ENCODE results near the gene MAF. TPM values are rescaled to one million over a fixed set of nuclear protein-coding genes. Genes with fewer than 3 reads are reported as not detected.

MAF gene
- total RNA-seq, 2 experiments from 2014 or later: 34.4 TPM

DNA sequence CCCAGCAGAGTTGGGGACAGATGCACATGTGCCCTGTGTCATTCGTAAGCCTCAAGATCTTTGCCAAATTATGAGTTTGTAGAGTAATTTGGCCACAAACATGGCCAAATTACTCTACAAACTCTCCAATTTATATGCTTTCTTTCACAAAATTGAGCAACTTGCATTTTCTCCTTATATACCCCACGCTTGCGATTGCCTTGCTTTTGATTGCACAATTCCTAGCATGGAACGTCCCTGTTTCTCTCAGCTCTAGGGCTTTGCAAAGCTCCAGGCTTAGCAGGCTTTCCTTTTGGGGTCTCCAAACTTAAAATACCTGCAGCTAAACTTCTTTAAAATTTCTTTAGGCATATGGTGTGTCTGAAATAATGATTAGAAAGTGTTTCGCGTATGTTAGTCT, 28.5 kb upstream of the MAF start:
- no peak overlapping the region for H3K4me3 Mint-ChIP-seq
- peaks cover 41% of the 10 kb centered on the region for H3K4me1 Mint-ChIP-seq
- peak overlapping the region; percentile 28 for H3K27ac Mint-ChIP-seq
- POLR2A ChIA-PET: no interaction called here
- H3K36me3 Mint-ChIP-seq (ENCODE audit: low read depth): no peaks in the 10 kb centered on the region
- no peak for DNase-seq
- peaks cover 10% of the 10 kb centered on the region for H3K27me3 Mint-ChIP-seq
- H3K9me3 Mint-ChIP-seq: peaks cover 2% of the 10 kb centered on the region
- CTCF ChIA-PET: interaction anchor here (1.0 to 2.4 kb wide), 3 partner anchors 9 to 27 kb away, joined by 3 to 10 read pairs (median 4); no protein-coding TSS in a partner anchor

DNA sequence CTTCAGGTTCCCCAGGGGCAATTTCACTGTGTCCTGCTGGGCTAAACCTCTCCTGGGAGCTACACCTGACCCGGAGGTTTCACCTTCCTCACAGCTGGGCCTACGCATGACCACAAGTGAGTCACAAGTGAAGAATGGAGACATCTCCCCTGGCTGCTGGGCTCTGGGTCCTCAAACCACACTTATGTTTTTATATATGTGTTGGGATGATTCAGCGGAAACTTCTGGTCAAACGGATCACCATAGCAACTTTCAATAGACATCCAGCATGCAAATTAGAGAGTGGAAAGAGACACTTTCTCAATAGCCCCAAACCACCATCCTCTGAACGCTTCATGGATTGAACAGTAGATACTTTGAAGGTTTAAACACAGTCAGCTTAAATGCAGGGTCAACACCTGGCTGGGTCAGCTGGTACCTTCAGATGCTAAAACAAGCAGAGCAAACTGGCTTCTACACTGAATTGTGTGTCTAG, 28.0 kb upstream of the MAF start:
- H3K27ac Mint-ChIP-seq: peak overlapping the region; percentile 74
- no peak overlapping the region for H3K4me3 Mint-ChIP-seq
- ChIA-PET POLR2A (no interaction called here), CTCF (interaction anchor here (1.0 to 2.4 kb wide), 3 partner anchors 8 to 26 kb away, joined by 3 to 10 read pairs (median 4); no protein-coding TSS in a partner anchor)
- peaks cover 12% of the 10 kb centered on the region for H3K27me3 Mint-ChIP-seq
- H3K36me3 Mint-ChIP-seq (ENCODE audit: low read depth): no peaks in the 10 kb centered on the region
- peaks cover 41% of the 10 kb centered on the region for H3K4me1 Mint-ChIP-seq
- DNase-seq: peak; percentile 61
- peaks cover 2% of the 10 kb centered on the region for H3K9me3 Mint-ChIP-seq

- H3K36me3 Mint-ChIP-seq (ENCODE audit: low read depth): no peaks in the 10 kb centered on the region
- peaks cover 32% of the 10 kb centered on the region for H3K4me1 Mint-ChIP-seq
- CTCF ChIA-PET: no interaction called here
- DNase-seq: no peak
- H3K27ac Mint-ChIP-seq: no peak overlapping the region
- peaks cover 14% of the 10 kb centered on the region for H3K27me3 Mint-ChIP-seq
- H3K4me3 Mint-ChIP-seq: no peak overlapping the region
- POLR2A ChIA-PET: no interaction called here
- peaks cover 2% of the 10 kb centered on the region for H3K9me3 Mint-ChIP-seq
Measured at GRCh38 chr16:79627092-79627491, 26.6 kb upstream of the MAF start.

- H3K4me1 Mint-ChIP-seq: peaks cover 26% of the 10 kb centered on the region
- peaks cover 19% of the 10 kb centered on the region for H3K27me3 Mint-ChIP-seq
- peaks cover 6% of the 10 kb centered on the region for H3K9me3 Mint-ChIP-seq
- ChIA-PET POLR2A (no interaction called here), CTCF (no interaction called here)
- H3K36me3 Mint-ChIP-seq (ENCODE audit: low read depth): no peaks in the 10 kb centered on the region
- no peak for DNase-seq
- no peak overlapping the region for H3K27ac Mint-ChIP-seq
- no peak overlapping the region for H3K4me3 Mint-ChIP-seq
Measured at GRCh38 chr16:79625738-79626137, 25.2 kb upstream of the MAF start.

DNA sequence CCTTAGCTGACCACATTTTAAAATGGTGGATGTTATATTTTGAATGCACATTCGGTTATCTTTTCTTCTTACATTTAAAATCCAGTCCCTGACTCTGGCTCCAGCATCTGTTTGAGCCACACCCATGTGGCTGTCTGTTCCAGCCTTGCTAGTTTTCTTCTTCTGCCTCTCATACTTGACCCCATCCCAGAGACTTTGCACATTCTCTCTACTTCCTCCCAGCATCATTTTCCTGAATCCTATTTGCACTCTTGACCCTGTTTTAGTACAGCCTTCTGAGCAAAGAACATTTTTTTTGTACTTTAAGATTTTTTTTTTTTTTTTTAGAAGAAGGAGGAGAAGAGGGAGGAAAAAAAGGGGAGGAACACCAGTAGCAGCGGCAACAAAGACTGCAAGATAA, 23.3 kb upstream of the MAF start:
- H3K9me3 Mint-ChIP-seq: peaks cover 6% of the 10 kb centered on the region
- H3K4me3 Mint-ChIP-seq: no peak overlapping the region
- no peak for DNase-seq
- ChIA-PET POLR2A (no interaction called here), CTCF (no interaction called here)
- H3K27ac Mint-ChIP-seq: no peak overlapping the region
- H3K4me1 Mint-ChIP-seq: peaks cover 27% of the 10 kb centered on the region
- peaks cover 17% of the 10 kb centered on the region for H3K27me3 Mint-ChIP-seq
- H3K36me3 Mint-ChIP-seq (ENCODE audit: low read depth): no peaks in the 10 kb centered on the region

- H3K4me3 Mint-ChIP-seq: no peak overlapping the region
- no peaks in the 10 kb centered on the region for H3K36me3 Mint-ChIP-seq (ENCODE audit: low read depth)
- no peak for DNase-seq
- no peak overlapping the region for H3K27ac Mint-ChIP-seq
- H3K4me1 Mint-ChIP-seq: peaks cover 27% of the 10 kb centered on the region
- ChIA-PET POLR2A (no interaction called here), CTCF (no interaction called here)
- H3K9me3 Mint-ChIP-seq: peaks cover 6% of the 10 kb centered on the region
- H3K27me3 Mint-ChIP-seq: peaks cover 17% of the 10 kb centered on the region
Measured at GRCh38 chr16:79623062-79623461, 22.5 kb upstream of the MAF start.

DNA sequence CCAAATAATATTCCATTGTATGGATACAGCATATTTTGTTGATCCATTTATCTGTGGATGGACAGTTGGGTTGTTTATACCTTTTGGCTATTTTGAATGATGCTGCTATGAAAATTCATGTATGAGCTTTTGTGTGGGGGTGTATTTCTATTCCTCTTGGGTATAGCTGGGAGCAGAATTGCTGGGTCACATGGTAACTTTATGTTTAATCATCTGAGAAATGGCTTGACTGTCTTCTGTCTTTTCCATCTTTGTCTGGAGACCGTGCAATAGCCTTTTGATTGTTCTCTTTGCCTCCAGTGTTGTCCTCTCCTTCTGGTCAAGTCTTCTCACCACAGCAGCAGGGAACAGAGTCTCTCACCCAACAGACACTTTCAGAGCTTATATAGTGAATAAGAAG, 20.5 kb upstream of the MAF start:
- H3K27me3 Mint-ChIP-seq: peaks cover 17% of the 10 kb centered on the region
- peaks cover 6% of the 10 kb centered on the region for H3K9me3 Mint-ChIP-seq
- peaks cover 2% of the 10 kb centered on the region for H3K36me3 Mint-ChIP-seq (ENCODE audit: low read depth)
- no peak overlapping the region for H3K27ac Mint-ChIP-seq
- CTCF ChIA-PET: interaction anchor here (0.6 to 1.8 kb wide), 5 partner anchors 9 to 389 kb away, joined by 3 to 10 read pairs (median 3); no protein-coding TSS in a partner anchor
- H3K4me3 Mint-ChIP-seq: no peak overlapping the region
- no peak for DNase-seq
- POLR2A ChIA-PET: no interaction called here
- peaks cover 30% of the 10 kb centered on the region for H3K4me1 Mint-ChIP-seq

DNA sequence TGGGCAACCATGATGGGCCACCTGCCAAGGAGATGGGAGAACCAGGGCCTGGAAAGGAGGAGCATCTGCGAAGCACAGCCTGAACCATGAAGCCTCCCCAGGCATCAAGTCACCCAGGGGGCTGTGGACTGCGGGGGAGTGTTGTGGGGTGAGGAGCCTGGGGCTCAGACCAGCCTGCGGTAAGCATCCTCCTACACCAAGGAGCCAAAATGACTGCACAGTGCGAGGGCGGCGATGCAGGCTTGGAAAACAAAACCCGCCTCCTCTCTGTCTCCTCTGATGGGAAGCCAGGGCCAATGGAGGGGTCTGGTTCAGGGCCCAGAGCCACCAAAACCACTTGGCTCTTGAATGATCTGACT, 18.1 kb upstream of the MAF start:
- Mint-ChIP-seq H3K27ac (peak overlapping the region; percentile 90), H3K36me3 (ENCODE audit: low read depth) (peaks cover 2% of the 10 kb centered on the region), H3K4me1 (peaks cover 38% of the 10 kb centered on the region), H3K27me3 (peaks cover 8% of the 10 kb centered on the region), H3K4me3 (peak overlapping the region; percentile 16), H3K9me3 (peaks cover 6% of the 10 kb centered on the region)
- POLR2A ChIA-PET: no interaction called here
- no peak for DNase-seq
- CTCF ChIA-PET: interaction anchor here (2.3 kb wide), 1 partner anchor 11 kb away, joined by 7 read pairs; no protein-coding TSS in a partner anchor

GRCh38 chr16:79618041-79618691, 17.6 kb upstream of the MAF start:
- H3K4me3 Mint-ChIP-seq: peak overlapping the region; percentile 16

DNA sequence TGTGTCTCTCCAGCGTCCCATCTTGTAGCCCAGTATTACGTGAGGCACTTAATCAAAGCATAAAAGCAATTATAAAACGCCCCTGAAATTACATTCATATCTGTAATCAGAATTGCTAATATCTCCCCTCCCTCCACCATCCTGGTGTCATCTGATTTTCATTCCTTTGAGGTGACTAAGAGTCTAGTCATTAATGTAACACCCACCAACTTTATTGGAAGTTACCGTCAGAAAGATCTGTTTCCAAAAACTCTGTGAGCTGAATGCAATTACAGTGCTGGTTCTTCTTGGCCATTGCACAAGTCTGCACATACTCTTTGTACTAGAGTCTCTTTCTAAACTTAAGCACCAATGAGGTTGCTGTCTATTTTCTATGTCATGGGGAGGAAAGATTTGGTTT, 12.5 kb upstream of the MAF start:
- peaks cover 26% of the 10 kb centered on the region for H3K4me1 Mint-ChIP-seq
- CTCF ChIA-PET: no interaction called here
- peaks cover 7% of the 10 kb centered on the region for H3K27me3 Mint-ChIP-seq
- no peak overlapping the region for H3K4me3 Mint-ChIP-seq
- POLR2A ChIA-PET: no interaction called here
- DNase-seq: no peak
- H3K9me3 Mint-ChIP-seq: no peaks in the 10 kb centered on the region
- H3K27ac Mint-ChIP-seq: no peak overlapping the region
- peaks cover 2% of the 10 kb centered on the region for H3K36me3 Mint-ChIP-seq (ENCODE audit: low read depth)

More at GRCh38 chr16:79618041-79618691, 17.6 kb upstream of the MAF start:
- no peak for DNase-seq
- H3K9me3 Mint-ChIP-seq: peaks cover 6% of the 10 kb centered on the region
- ChIA-PET CTCF (interaction anchor here (1.0 to 2.3 kb wide), 2 partner anchors 10 to 16 kb away, joined by 3 to 7 read pairs; no protein-coding TSS in a partner anchor), POLR2A (interaction anchor here (1.4 kb wide), 1 partner anchor 18 kb away, joined by 5 read pairs; the partner anchor contains the start of gene MAF)
- peaks cover 39% of the 10 kb centered on the region for H3K4me1 Mint-ChIP-seq
- H3K27ac Mint-ChIP-seq: peak overlapping the region; percentile 90
- H3K36me3 Mint-ChIP-seq (ENCODE audit: low read depth): peaks cover 2% of the 10 kb centered on the region
- H3K27me3 Mint-ChIP-seq: peaks cover 5% of the 10 kb centered on the region

DNA sequence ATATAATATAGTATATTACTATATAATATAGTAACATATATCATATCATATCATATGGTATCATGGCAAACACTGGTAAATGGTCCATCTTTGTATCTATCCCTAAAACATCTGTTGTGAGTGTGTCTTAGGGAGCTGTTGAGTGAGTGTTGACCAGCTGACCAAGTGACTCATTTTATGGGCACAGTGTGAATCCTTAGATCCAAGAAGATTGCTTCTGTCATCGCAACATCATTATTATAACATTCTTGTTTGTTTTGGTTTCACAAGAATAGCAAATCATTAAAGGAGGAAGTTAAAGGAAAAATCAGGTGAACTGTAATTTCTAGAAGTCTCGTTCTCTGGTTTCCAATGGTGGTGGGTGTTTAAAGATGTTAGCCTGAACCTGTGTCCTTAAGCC, 11.7 kb upstream of the MAF start:
- peaks cover 2% of the 10 kb centered on the region for H3K36me3 Mint-ChIP-seq (ENCODE audit: low read depth)
- H3K27me3 Mint-ChIP-seq: peaks cover 12% of the 10 kb centered on the region
- POLR2A ChIA-PET: no interaction called here
- DNase-seq: no peak
- H3K4me3 Mint-ChIP-seq: no peak overlapping the region
- CTCF ChIA-PET: interaction anchor here (0.7 kb wide), 1 partner anchor 28 kb away, joined by 3 read pairs; no protein-coding TSS in a partner anchor
- no peaks in the 10 kb centered on the region for H3K9me3 Mint-ChIP-seq
- H3K27ac Mint-ChIP-seq: no peak overlapping the region
- H3K4me1 Mint-ChIP-seq: peaks cover 18% of the 10 kb centered on the region

GRCh38 chr16:79610771-79611170, 10.2 kb upstream of the MAF start:
- Mint-ChIP-seq H3K27me3 (peaks cover 17% of the 10 kb centered on the region), H3K4me1 (peaks cover 18% of the 10 kb centered on the region), H3K9me3 (no peaks in the 10 kb centered on the region), H3K36me3 (ENCODE audit: low read depth) (no peaks in the 10 kb centered on the region), H3K4me3 (no peak overlapping the region), H3K27ac (no peak overlapping the region)
- DNase-seq: no peak
- POLR2A ChIA-PET: no interaction called here
- CTCF ChIA-PET: no interaction called here

- H3K36me3 Mint-ChIP-seq (ENCODE audit: low read depth): no peaks in the 10 kb centered on the region
- CTCF ChIA-PET: no interaction called here
- POLR2A ChIA-PET: no interaction called here
- H3K27me3 Mint-ChIP-seq: peaks cover 23% of the 10 kb centered on the region
- DNase-seq: no peak
- no peaks in the 10 kb centered on the region for H3K9me3 Mint-ChIP-seq
- H3K4me3 Mint-ChIP-seq: no peak overlapping the region
- H3K4me1 Mint-ChIP-seq: peaks cover 14% of the 10 kb centered on the region
- H3K27ac Mint-ChIP-seq: no peak overlapping the region
Measured at GRCh38 chr16:79609861-79610260, 9.3 kb upstream of the MAF start.

DNA sequence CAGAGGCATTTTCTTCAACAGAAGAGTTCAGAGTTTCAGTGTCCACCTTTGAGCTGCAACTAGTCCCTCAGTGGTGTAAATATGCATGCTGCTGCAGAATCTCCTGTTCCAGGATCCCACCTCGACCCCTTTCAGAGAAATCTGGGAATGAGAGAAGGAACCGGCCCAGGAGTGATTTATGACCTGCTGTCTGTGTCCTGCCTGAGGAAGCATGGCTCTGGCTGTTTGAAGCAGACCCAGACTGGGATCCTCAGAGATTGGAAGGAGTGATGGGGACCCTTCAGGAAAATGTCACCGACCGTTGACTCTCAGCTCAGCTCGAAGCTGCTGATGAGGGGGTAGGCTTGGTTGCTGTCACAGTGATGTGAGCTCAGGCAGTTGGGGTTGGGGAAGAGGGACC, 8.4 kb upstream of the MAF start:
- H3K36me3 Mint-ChIP-seq (ENCODE audit: low read depth): no peaks in the 10 kb centered on the region
- H3K9me3 Mint-ChIP-seq: no peaks in the 10 kb centered on the region
- CTCF ChIA-PET: interaction anchor here (0.8 to 2.2 kb wide), 2 partner anchors 9 to 164 kb away, joined by 3 to 7 read pairs; no protein-coding TSS in a partner anchor
- H3K27me3 Mint-ChIP-seq: peaks cover 29% of the 10 kb centered on the region
- no peak for DNase-seq
- H3K27ac Mint-ChIP-seq: no peak overlapping the region
- POLR2A ChIA-PET: no interaction called here
- peaks cover 9% of the 10 kb centered on the region for H3K4me1 Mint-ChIP-seq
- no peak overlapping the region for H3K4me3 Mint-ChIP-seq
